Skeletal muscle satellite cell (primary cell): ENCODE data around the gene ODF4. TPM values are rescaled to one million over a fixed set of nuclear protein-coding genes. Genes with fewer than 3 reads are reported as not detected.

Source experiments
- H3K27me3 ChIP-seq: 2 replicates; pipeline ENCODE4 v1.7.0; 2013; ENCODE audit warnings: low read length; ENCODE audit not compliant: control insufficient read depth, insufficient read depth
- H3K36me3 ChIP-seq: 2 replicates; pipeline ENCODE4 v1.7.0; 2013; ENCODE audit warnings: mild to moderate bottlenecking, control low read depth, low read length; ENCODE audit not compliant: insufficient read depth
- H3K4me1 ChIP-seq: 2 replicates; pipeline ENCODE4 v1.7.0; 2013; ENCODE audit warnings: low read length; ENCODE audit not compliant: control insufficient read depth, insufficient read depth
- H3K4me2 ChIP-seq: 2 replicates; pipeline ENCODE4 v1.7.0; 2013; ENCODE audit warnings: mild to moderate bottlenecking, low read length
- H3K4me3 ChIP-seq: 2 replicates; pipeline ENCODE4 v1.7.0; 2013; ENCODE audit warnings: low read length
- H3K9ac ChIP-seq: 2 replicates; pipeline ENCODE4 v1.7.0; 2013; ENCODE audit warnings: mild to moderate bottlenecking, low read depth, low read length, moderate library complexity
- H3K9me3 ChIP-seq: replicated peaks from 2 replicates; pipeline ENCODE4 v1.7.0; 2013; ENCODE audit warnings: mild to moderate bottlenecking, control low read depth, low read length
- total RNA-seq: library from RNA; depleted of rRNA; stranded (reverse); fragments of >200 nt; gene quantifications from 2 replicates; pipeline ENCODE4 v1.2.3, GENCODE V29; 2012; rRNA removed

ODF4 gene
- not detected in 2 replicates for total RNA-seq

- H3K4me2 ChIP-seq = peak within 1 kb of the TSS; percentile 61
- H3K36me3 ChIP-seq = no peaks in the 10 kb centered on the region
- peaks cover 4% of the 10 kb centered on the region for H3K4me1 ChIP-seq
- peaks cover 20% of the 10 kb centered on the region for H3K27me3 ChIP-seq
- no peaks in the 10 kb centered on the region for H3K9me3 ChIP-seq
- no peak within 1 kb of the TSS for H3K4me3 ChIP-seq
- H3K9ac ChIP-seq = no peak within 1 kb of the TSS
Measured at GRCh38 chr17:8339540-8339939, at the start of gene ODF4. Gene ODF4 (plus strand): TSS chr17:8339840. CDS start chr17:8340052, 212 bp downstream.

DNA sequence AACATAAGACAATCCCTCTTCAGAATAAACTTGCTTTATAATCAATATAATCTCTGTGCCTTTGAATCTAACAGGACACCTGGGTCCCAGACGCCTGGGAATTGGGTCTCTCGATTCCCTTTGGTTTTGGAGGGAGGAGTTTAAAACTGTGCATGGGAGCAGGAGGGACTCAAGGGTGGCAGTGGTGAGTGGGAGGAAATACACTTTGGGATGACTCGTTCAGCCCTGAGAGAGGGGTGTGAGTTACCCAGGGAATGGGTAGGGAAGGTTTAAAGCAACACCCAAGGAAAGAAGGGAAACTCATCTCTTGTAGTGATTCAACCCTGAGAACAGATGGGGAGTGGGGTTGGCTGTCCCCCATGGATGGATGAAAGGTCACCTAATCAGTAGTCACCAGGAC, 49.6 kb upstream of the ODF4 start:
- Histone ChIP-seq H3K36me3 (no peaks in the 10 kb centered on the region), H3K27me3 (no peaks in the 10 kb centered on the region), H3K4me2 (no peak overlapping the region), H3K9me3 (no peaks in the 10 kb centered on the region), H3K9ac (no peak overlapping the region), H3K4me1 (peaks cover 20% of the 10 kb centered on the region), H3K4me3 (no peak overlapping the region)

GRCh38 chr17:8292639-8293395, 46.8 kb upstream of the ODF4 start:
- Histone ChIP-seq H3K36me3 (no peaks in the 10 kb centered on the region), H3K4me3 (no peak overlapping the region), H3K4me2 (no peak overlapping the region), H3K27me3 (no peaks in the 10 kb centered on the region), H3K9ac (no peak overlapping the region), H3K4me1 (peaks cover 19% of the 10 kb centered on the region), H3K9me3 (no peaks in the 10 kb centered on the region)

DNA sequence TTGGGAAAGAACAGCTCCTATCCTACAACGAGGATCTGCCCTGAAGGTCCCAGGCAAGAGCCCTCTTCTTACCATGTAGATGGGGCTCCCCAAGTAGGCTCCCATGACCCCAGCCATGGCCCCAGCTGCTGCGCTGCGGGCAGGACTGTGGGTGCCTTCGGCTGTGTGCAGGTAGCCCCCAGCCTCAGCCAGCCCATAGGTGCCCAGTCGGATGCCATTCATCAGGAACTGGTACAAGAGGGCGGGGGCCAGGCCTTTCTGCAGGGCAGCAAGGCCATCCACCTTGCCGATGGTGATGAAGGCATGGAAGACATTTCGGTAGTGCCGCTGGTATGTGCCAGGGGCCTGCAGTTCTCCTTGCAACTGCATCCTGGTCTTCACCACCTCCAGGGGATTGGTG, 45.3 kb upstream of the ODF4 start:
- Histone ChIP-seq H3K9me3 (no peaks in the 10 kb centered on the region), H3K9ac (no peak overlapping the region), H3K4me1 (peaks cover 12% of the 10 kb centered on the region), H3K27me3 (no peaks in the 10 kb centered on the region), H3K36me3 (no peaks in the 10 kb centered on the region), H3K4me2 (peak overlapping the region; percentile 84), H3K4me3 (no peak overlapping the region)

DNA sequence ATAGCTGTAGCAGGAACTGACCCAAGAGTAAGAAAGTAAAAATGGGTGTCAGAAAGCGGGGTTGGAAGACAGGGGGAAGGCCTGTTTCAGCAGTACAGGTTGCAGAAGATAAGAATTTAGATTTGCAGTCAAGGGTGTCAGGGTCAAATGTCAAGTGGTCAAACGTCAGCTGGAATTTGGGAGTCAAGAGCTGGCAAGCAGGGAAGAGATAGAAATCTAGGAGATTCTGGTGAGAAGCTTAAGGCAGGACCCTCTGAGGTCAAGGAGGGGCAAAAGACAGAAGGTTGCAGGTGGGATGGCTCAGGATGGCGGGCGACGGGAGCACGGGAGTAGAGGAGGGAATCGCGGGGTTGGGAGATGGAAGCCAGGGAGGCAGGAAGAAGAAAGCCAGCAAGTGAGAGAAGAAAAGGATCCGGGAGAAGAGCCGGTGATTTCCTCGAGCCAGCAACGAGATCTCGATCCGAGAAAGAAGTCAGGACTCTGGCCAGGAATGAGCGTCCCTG, 44.8 kb upstream of the ODF4 start:
- no peaks in the 10 kb centered on the region for H3K27me3 ChIP-seq
- H3K4me2 ChIP-seq = peak overlapping the region; percentile 84
- no peaks in the 10 kb centered on the region for H3K9me3 ChIP-seq
- H3K4me1 ChIP-seq = peaks cover 7% of the 10 kb centered on the region
- H3K9ac ChIP-seq = peak overlapping the region; percentile 90
- no peaks in the 10 kb centered on the region for H3K36me3 ChIP-seq
- H3K4me3 ChIP-seq = peak overlapping the region; percentile 83

GRCh38 chr17:8300226-8300625, 39.4 kb upstream of the ODF4 start:
- no peaks in the 10 kb centered on the region for H3K36me3 ChIP-seq
- no peak overlapping the region for H3K4me3 ChIP-seq
- no peaks in the 10 kb centered on the region for H3K4me1 ChIP-seq
- H3K9ac ChIP-seq = no peak overlapping the region
- H3K4me2 ChIP-seq = no peak overlapping the region
- H3K27me3 ChIP-seq = no peaks in the 10 kb centered on the region
- H3K9me3 ChIP-seq = no peaks in the 10 kb centered on the region

DNA sequence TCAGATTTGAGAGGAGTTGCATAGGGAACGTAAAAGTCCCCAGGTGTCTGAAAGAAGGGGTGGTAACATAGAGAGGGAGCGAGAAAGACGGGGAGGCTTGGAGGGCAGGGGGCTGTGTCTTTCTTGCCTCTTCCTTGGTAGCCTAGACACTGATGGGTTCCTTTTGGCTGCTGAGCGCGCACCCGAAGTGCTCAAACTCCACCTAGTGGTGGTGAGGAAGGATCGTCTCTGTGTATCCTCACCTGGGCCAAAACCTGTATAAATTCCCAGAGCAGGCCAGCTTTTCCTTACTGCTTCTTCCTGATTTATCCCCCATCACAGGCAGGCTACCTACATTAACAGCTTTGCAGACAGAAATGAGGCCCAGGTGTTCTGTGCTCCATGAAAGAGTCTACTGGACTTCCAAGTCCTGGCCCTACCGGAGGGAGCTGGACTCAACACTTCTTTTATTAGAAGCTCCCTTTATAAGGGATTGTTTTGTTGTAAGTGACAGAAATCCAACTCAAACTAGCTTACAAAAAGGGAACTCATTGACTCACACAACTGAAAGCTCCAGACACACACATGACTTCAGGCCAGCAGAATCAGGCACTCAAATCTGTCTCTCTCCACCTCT, 38.9 kb upstream of the ODF4 start:
- Histone ChIP-seq H3K36me3 (no peaks in the 10 kb centered on the region), H3K9ac (no peak overlapping the region), H3K4me2 (no peak overlapping the region), H3K4me3 (no peak overlapping the region), H3K4me1 (no peaks in the 10 kb centered on the region), H3K27me3 (no peaks in the 10 kb centered on the region), H3K9me3 (no peaks in the 10 kb centered on the region)

DNA sequence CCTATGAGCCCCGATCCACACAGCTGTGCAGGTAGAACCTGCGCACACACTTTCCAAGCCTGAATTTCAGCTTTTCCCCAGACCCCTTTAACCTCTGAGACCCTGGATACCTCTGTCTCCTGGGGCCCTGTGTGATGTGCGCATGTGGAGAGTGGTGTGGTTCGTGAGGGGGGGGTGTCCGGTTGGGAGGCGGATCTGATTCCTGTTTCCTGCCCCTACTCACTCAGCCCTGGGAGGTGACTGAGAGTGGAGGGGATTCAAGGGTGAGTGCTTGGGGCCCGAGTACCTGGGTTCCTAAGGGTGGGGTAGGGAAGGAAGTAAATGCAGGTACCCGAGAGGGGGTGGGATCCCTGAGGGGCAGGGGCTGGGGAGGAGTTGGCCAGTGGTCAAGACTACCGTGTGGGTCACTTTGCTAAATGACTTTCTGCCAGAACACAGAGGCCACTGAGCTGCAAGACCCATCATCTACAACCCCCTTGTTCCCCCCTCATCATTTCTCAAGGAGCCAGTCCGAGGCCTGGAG, 29.0 kb upstream of the ODF4 start:
- Histone ChIP-seq H3K9me3 (no peaks in the 10 kb centered on the region), H3K9ac (no peak overlapping the region), H3K4me1 (no peaks in the 10 kb centered on the region), H3K27me3 (peaks cover 54% of the 10 kb centered on the region), H3K4me2 (no peak overlapping the region), H3K36me3 (no peaks in the 10 kb centered on the region), H3K4me3 (no peak overlapping the region)

DNA sequence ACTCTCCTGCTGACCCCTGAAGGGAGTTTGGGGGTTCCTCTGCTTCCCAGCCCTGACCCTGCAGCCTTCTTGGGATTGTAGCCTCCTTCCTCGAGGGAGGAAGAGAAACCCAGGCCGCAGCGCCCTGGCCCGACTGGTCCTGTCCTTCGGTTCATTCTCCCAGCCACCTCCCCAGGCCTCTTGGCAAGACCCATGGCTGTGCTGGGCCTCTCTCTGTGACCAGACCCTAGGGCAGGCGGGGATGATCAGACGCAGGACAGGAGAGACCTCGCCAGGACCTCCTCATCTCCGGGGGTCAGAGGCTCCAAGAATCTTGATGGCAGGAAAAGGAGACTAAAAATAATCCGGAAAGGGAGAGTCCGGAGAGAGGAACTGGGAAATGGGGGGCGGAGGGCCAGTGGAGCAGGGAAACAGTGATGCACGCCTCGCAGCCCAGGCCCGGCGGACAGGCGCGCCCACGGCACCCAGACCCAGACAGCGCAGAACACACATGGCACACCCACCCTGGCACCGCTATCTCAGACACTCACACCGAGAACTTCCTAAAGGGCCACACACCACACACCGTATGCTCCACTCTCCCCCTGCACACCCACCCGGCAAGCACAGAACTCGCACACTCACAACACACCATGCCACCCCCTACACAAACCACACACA, 28.4 kb upstream of the ODF4 start:
- Histone ChIP-seq H3K4me2 (no peak overlapping the region), H3K4me3 (no peak overlapping the region), H3K4me1 (no peaks in the 10 kb centered on the region), H3K9ac (no peak overlapping the region), H3K27me3 (peaks cover 60% of the 10 kb centered on the region), H3K36me3 (no peaks in the 10 kb centered on the region), H3K9me3 (no peaks in the 10 kb centered on the region)

- no peak overlapping the region for H3K4me2 ChIP-seq
- no peaks in the 10 kb centered on the region for H3K4me1 ChIP-seq
- no peaks in the 10 kb centered on the region for H3K9me3 ChIP-seq
- no peaks in the 10 kb centered on the region for H3K36me3 ChIP-seq
- no peak overlapping the region for H3K4me3 ChIP-seq
- H3K27me3 ChIP-seq = peaks cover 66% of the 10 kb centered on the region
- H3K9ac ChIP-seq = no peak overlapping the region
Measured at GRCh38 chr17:8312251-8312650, 27.4 kb upstream of the ODF4 start.

- Histone ChIP-seq H3K36me3 (no peaks in the 10 kb centered on the region), H3K27me3 (peaks cover 72% of the 10 kb centered on the region), H3K4me1 (no peaks in the 10 kb centered on the region), H3K9ac (no peak overlapping the region), H3K9me3 (no peaks in the 10 kb centered on the region), H3K4me2 (no peak overlapping the region), H3K4me3 (no peak overlapping the region)
Measured at GRCh38 chr17:8312726-8313600, 26.7 kb upstream of the ODF4 start.
